ENCODE results near the gene SAXO1.
"Not testable (repeated sequence)": the region's sequence is repeated elsewhere in the genome, so short reads cannot be mapped to it uniquely, and the experiment has no call there.

SAXO1 gene, protein sequence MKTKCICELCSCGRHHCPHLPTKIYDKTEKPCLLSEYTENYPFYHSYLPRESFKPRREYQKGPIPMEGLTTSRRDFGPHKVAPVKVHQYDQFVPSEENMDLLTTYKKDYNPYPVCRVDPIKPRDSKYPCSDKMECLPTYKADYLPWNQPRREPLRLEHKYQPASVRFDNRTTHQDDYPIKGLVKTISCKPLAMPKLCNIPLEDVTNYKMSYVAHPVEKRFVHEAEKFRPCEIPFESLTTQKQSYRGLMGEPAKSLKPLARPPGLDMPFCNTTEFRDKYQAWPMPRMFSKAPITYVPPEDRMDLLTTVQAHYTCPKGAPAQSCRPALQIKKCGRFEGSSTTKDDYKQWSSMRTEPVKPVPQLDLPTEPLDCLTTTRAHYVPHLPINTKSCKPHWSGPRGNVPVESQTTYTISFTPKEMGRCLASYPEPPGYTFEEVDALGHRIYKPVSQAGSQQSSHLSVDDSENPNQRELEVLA

DNA sequence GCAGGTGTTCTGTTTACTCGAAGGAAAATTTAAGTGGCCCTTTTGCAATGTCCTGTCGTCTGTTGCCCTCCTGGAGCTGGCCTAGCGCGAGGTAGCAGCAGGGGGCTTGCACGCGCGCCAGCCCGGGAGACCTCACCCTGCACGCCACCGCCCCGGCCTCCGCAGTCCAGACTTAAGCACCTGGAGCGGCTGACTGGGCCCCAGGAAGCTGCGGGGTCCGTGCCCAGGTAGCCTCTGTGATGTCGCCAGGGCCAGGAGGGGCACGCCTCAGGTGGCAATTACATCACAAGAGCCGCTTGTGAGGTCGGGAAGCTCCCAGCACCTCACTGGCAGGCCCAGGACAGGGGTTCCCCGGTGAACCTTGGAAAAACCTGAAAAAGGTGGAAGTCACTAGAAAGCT, at the start of gene SAXO1:
SAXO1 (minus strand) TSS at position 195 of the 400 bp plus-strand sequence. CDS start 301 bp downstream, outside the sequence.
- DNase-seq: no peak

DNA sequence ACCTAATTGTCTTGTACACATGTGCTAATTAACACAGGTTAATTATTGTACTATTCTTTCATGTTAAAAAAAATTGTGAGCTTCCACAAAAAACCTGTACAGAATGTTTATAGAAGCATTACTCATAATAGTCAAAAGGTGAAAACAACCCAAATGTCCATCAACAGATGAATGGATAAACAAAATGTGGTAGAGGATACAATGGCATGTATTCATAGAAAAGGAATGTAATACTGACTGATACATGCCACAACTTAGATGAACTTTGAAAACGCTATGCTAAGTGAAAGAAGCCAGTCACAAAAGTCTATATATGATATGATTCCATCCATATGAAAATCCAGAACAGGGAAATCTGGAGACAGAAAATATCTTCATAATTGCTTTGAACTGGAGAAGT, 41.8 kb upstream of the SAXO1 start:
- no peak for DNase-seq

GRCh38 chr9:19074229-19074628, 41.2 kb upstream of the SAXO1 start:
- DNase-seq: no peak

DNA sequence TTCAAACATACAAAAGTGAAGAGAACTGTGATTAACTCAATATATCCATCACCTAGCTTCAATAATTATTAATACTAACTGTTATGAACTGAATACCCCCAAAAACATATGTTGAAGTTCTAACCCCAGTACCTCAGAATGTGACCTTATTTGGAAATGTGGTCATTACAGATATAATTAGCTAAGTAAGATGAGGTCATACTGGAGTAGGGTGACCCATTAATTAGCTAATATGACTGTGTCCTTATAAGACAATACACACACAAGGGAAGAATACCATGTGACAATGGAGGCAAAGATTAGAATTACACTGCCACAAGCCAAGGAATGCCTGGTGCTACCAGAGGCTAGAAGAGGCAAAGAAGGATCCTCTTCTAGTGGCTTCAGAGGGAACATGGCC, 24.0 kb upstream of the SAXO1 start:
- no peak for DNase-seq

DNA sequence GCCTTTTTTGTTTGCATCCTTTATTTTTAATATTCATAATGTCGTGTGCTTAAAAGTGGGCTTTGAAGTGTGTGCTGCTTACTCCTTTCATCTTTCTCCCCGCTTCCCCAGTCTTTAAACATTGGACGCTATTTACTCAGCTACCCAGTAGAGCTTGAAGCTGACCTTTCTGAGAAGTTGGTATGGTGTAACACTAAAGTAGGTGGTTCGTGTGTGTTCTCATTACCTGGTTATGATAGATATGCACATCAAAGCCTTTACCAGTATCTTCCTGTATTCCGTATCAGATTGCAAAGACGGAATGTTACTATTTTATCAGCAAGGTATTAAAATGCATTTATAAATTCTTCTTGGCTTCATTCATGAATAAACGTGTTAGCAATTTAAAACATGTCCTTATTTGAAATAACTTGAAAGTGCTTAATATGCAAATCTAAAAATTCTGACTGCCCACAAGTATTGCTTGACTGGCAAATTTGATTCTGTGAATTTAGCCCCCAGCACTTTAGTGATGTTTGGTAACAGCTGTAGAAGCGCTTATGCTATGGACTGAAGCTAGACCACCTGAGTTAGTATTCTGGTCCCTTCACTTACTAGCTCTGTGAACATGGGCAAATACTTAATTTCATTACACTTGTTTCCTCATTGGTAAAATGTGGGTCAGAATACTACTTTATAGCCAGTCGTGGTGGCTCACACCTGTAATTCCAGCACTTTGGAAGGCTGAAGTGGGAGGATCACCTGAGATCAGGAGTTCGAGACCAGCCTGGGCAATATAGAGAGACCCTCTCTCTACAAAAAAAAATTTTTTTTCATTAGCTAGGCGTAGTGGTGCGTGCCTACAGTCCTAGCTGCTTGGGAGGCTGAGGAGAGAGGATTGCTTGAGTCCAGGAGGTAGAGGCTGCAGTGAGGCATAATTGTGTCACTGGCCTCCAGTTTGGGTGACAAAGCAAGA, 17.9 kb upstream of the SAXO1 start:
- no peak for DNase-seq

DNA sequence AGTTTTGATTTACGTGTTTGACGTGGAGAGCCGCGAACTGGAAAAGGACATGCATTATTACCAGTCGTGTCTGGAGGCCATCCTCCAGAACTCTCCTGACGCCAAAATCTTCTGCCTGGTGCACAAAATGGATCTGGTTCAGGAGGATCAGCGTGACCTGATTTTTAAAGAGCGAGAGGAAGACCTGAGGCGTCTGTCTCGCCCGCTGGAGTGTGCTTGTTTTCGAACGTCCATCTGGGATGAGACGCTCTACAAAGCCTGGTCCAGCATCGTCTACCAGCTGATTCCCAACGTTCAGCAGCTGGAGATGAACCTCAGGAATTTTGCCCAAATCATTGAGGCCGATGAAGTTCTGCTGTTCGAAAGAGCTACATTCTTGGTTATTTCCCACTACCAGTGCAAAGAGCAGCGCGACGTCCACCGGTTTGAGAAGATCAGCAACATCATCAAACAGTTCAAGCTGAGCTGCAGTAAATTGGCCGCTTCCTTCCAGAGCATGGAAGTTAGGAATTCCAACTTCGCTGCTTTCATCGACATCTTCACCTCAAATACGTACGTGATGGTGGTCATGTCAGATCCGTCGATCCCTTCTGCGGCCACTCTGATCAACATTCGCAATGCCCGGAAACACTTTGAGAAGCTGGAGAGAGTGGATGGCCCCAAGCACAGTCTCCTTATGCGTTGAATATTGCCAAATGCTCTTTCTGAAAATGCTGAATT, 17.1 kb upstream of the SAXO1 start:
- DNase-seq: no peak

DNA sequence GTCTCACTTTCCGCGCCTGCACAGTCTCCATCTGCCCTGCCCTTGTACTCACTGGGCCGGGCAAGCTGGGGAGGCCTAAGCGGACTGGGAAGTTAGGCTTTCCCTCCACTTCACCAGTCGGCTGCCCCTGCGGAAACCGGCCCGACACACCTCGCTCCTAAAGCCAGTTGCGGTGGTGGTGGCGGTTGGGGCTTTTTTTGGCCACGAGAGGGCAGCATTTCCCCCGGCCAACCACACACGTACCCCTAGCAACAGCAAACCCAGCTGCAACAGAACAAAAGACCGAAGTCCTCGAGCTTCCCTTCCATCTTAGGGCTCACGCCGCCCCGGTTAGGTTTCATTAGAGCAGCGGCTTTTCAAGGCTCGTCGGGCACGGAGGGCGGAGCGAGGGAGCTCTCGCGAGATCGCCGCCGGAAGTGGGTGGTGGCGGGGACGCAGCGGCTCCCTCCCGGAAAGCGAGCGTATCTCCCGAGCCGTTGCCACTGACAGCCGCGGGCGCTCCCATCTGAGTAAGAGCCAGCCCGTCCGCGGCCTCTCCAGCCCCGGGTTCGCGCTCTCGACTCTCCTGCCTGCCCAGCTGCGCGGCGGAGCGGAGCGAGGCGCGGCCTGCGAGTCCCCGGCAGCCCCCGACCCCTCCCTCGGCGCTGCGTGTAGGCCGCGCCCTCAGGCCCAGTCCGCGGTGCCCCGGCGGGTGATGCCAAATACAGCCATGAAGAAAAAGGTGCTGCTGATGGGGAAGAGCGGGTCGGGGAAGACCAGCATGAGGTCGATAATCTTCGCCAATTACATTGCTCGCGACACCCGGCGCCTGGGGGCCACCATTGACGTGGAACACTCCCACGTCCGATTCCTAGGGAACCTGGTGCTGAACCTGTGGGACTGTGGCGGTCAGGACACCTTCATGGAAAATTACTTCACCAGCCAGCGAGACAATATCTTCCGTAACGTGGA, 16.2 kb upstream of the SAXO1 start, which contains the start of gene RRAGA:
RRAGA (plus strand) TSS at position 462 of the 951 bp plus-strand sequence; CDS start at position 695, 233 bp downstream.
- DNase-seq: peak; percentile 97

- no peak for DNase-seq
Measured at GRCh38 chr9:19036611-19037010, 3.6 kb upstream of the SAXO1 start.

- DNase-seq: no peak
Measured at GRCh38 chr9:19032406-19032805, 603 bp downstream of the SAXO1 start.

- no peak for DNase-seq
Measured at GRCh38 chr9:19030899-19031298, 2.1 kb downstream of the SAXO1 start.

DNA sequence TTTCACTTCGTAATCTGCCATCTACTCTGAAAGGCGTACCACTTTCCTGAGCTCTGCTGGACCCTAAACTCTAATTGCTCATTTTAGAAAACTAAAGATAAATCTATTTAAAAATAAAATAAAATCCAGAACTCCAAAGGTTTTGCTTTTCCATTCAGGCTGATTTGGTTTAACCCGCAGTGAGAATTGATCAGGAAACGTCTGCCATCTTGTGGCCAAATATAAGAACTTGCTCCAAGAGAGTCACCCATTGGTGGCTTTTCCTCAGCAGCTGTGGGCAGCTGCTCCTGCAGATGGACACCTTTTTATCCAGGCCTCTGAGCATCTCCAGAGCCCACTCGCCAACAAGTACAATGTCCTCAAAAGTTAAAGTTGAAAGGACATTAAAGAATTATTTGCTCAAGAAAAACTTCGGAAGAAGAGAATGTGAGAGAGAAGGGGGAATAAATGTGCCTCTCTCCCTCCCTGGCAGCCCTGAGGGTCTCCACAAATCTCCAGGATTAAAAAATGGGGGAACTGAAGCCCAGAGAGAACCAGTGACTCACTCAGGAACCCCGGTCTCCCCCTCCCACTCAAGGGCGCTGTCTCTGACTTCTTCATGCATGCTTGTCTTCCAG, 4.1 kb downstream of the SAXO1 start:
- no peak for DNase-seq

- DNase-seq: no peak
Measured at GRCh38 chr9:19027825-19028224, 5.2 kb downstream of the SAXO1 start.

DNA sequence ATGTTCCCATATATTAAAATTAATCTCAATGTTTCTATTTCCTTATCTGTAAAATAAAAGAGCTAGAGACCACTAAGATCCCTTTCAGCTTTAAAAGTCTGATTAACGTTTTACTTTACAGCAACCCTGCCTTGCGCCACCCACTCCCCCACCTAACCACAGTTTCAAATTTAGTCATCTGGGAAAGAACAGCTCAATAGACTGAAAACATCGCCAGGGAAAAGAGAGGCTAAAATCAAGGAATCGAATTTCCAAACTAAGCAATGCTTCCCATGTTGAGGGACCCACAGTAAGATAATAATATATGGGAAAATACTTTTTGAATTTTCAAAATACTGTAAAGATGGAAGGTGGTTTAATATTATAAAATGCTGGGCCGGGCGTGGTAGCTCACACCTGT, 6.6 kb downstream of the SAXO1 start:
- DNase-seq: no peak

DNA sequence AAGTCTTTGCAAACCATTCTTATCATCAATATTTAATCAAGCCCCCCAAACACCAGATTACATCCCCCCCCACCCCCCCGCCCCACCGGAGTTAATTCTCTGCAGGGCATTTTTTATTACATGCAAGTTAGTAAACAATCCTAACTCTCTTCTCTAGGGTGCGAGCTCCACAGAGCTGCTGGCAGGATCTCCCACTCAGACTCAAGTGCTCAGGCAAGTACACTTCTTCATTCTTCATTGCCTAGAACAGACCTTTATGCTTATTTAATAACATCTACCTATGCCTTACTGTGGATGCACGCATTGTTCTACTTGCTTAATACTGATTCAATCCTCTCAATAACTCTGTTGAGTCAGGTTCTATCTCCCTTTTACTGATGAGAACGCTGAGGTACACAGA, 9.9 kb downstream of the SAXO1 start:
- no peak for DNase-seq

GRCh38 chr9:19022206-19022605, 10.8 kb downstream of the SAXO1 start:
- no peak for DNase-seq

DNA sequence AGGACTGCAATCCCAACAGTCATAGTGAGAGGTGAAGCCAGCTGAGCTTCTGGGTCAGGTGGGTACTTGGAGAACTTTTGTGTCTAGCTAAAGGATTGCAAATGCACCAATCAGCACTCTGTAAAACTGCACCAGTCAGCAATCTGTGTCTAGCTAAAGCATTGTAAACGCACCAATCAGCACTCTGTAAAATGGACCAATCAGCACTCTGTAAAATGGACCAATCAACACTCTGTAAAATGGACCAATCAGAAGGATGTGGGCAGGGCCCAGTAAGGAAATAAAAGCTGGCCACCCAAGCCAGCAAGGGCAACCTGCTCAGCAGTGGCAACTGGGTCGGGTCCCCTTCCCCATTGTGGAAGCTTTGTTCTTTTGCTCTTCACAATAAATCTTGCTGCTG, 11.4 kb downstream of the SAXO1 start:
- DNase-seq: not testable (repeated sequence)

DNA sequence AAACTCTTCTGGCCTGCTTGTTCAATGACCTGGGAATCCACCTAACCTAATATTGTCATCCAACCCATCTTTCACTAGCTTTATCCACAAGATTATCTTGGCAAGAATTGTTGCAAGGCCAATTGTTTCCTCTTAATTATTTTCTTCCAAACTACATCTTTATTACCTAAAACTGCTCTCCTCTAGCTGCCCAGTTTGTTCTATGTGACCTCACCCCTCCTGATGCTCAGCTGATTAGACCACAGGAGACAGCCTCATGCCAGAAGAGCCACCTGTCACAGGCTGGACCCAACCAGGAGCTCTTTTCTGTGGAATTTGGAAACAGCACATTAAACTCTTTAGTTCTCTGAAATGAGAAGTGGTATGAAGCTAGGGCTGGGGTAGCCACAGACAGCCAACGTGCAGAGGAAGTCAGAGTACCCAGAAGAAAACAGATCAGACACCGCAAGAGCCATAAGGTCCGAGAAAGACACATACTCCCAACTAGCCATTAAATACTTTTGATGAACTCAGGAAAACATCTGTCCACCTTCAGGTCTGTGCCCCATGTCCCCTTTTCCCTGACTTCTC, 12.0 kb downstream of the SAXO1 start:
- DNase-seq: no peak

- no peak for DNase-seq
Measured at GRCh38 chr9:19018201-19018600, 14.8 kb downstream of the SAXO1 start.

GRCh38 chr9:19009391-19009965, 23.5 kb downstream of the SAXO1 start:
- DNase-seq: no peak

DNA sequence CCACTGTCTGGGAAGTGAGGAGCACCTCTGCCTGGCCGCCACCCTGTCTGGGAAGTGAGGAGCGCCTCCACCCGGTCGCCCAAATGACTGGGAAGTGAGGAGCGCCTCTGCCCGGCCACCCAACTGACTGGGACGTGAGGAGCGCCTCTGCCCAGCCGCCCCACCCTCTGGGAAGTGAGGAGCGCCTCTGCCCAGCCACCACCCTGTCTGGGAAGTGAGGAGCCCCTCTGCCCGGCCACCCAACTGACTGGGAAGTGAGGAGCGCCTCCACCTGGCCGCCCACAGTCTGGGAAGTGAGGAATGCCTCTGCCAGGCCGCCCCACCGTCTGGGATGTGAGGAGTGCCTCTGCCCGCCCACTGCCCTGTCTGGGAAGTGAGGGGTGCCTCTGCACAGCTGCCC, 32.9 kb downstream of the SAXO1 start:
- DNase-seq: no peak

Measured in activated T-cell treated with anti-CD3 and anti-CD28 coated beads, Interleukin-2, amount 50 U/mL, for 1 hour (primary cell).